DND-41 (cell line): ENCODE results near the gene H3-3A.

Experiments used
- ATAC-seq: fragments of 200-7000 bp; cut with Tn5 transposase; 3 replicates; pipeline ENCODE4 v1.9.1; 2021; ENCODE audit warnings: low read depth; ENCODE audit not compliant: insufficient read depth
- DNase-seq: peaks from one replicate; pipeline ENCODE4 v3.0.0-alpha.2; 2020
- H2AFZ ChIP-seq: 2 replicates; pipeline ENCODE4 v1.6.0; 2012; ENCODE audit warnings: low read depth, low read length
- H3K27ac ChIP-seq: 2 replicates; pipeline ENCODE4 v1.5.1; 2012; ENCODE audit warnings: low read length, inconsistent platforms
- H3K27me3 ChIP-seq: fragments of 200-600 bp; sonication (generic); 2 replicates; pipeline ENCODE4 v1.6.0; 2012; ENCODE audit warnings: low read length, mild to moderate bottlenecking, inconsistent platforms; ENCODE audit not compliant: insufficient read depth, poor library complexity
- H3K36me3 ChIP-seq: 2 replicates; pipeline ENCODE4 v1.5.1; 2012; ENCODE audit warnings: low read length, inconsistent platforms; ENCODE audit not compliant: insufficient read depth
- H3K4me1 ChIP-seq: 2 replicates; pipeline ENCODE4 v1.5.1; 2012; ENCODE audit warnings: mild to moderate bottlenecking, low read length; ENCODE audit not compliant: insufficient read depth
- H3K4me2 ChIP-seq: 2 replicates; pipeline ENCODE4 v1.6.0; 2012; ENCODE audit warnings: mild to moderate bottlenecking, moderate library complexity, low read length, inconsistent platforms; ENCODE audit not compliant: insufficient read depth
- H3K4me3 ChIP-seq, 2 experiments: fragments of 200-600 bp in 1 of 2; shearing (Covaris generic) in 1 of 2; 2 replicates each; pipeline ENCODE4 v1.5.1; 2012 to 2016; ENCODE audit warnings: inconsistent platforms in 2 of 2, low read length in 2 of 2, mild to moderate bottlenecking in 2 of 2, low read depth in 1 of 2, moderate library complexity in 1 of 2
- H3K79me2 ChIP-seq: 2 replicates; pipeline ENCODE4 v1.6.0; 2012; ENCODE audit warnings: low read length, inconsistent platforms; ENCODE audit not compliant: insufficient read depth
- H3K9ac ChIP-seq: 2 replicates; pipeline ENCODE4 v1.6.0; 2012; ENCODE audit warnings: low read depth, mild to moderate bottlenecking, inconsistent platforms, low read length, moderate library complexity
- H3K9me3 ChIP-seq: 2 replicates; pipeline ENCODE4 v1.5.1; 2012; ENCODE audit warnings: low read length, moderate library complexity, mild to moderate bottlenecking, inconsistent platforms; ENCODE audit not compliant: insufficient read depth, severe bottlenecking
- H4K20me1 ChIP-seq: 2 replicates; pipeline ENCODE4 v1.6.0; 2012; ENCODE audit warnings: low read length; ENCODE audit not compliant: insufficient read depth
- EZH2 ChIP-seq: IDR thresholded peaks from 3 replicates; pipeline ENCODE4 v1.6.1; 2012; ENCODE audit warnings: borderline replicate concordance, low read depth, mild to moderate bottlenecking, moderate library complexity, low read length, inconsistent platforms; ENCODE audit not compliant: severe bottlenecking
- TF ChIP-seq, protein P1 (sequence below): IDR thresholded peaks from 2 replicates; pipeline ENCODE4 v1.5.1; 2012; ENCODE audit warnings: borderline replicate concordance, low read length, moderate library complexity, mild to moderate bottlenecking; ENCODE audit not compliant: poor library complexity, severe bottlenecking; ENCODE audit errors: extremely low read depth

Gene H3-3A

DNA sequence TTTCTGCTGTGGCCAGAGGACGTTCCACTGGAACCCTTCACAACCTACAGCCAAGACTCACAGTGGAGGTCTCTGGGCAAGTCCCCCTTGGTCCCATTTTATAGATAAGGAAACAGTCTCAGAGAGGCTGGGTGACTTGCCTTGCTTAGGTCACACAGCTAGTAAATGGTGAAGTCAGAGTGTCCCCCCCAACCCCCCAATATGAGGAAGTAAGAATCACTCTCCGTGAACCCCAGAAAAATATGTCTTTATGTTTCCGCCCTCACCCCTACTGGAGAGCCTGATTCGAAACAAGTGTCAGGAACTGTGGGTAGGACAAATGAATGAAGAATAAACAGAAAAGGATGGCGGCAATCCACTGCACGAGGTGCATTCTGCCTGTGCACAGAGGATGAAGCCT is 56.7 kb downstream of the H3-3A start:
- H3K9me3 ChIP-seq: no peaks in the 10 kb centered on the region
- H3K4me3 ChIP-seq: no peak overlapping the region
- H3K27ac ChIP-seq: no peak overlapping the region
- H2AFZ ChIP-seq: no peak overlapping the region
- H3K27me3 ChIP-seq: peaks cover 18% of the 10 kb centered on the region
- H4K20me1 ChIP-seq: 0 out of 2 replicates have a peak, but pooled peaks cover 3% of the 10 kb centered on the region
- TF ChIP-seq EZH2: no peak
- TF ChIP-seq, protein P1, sequence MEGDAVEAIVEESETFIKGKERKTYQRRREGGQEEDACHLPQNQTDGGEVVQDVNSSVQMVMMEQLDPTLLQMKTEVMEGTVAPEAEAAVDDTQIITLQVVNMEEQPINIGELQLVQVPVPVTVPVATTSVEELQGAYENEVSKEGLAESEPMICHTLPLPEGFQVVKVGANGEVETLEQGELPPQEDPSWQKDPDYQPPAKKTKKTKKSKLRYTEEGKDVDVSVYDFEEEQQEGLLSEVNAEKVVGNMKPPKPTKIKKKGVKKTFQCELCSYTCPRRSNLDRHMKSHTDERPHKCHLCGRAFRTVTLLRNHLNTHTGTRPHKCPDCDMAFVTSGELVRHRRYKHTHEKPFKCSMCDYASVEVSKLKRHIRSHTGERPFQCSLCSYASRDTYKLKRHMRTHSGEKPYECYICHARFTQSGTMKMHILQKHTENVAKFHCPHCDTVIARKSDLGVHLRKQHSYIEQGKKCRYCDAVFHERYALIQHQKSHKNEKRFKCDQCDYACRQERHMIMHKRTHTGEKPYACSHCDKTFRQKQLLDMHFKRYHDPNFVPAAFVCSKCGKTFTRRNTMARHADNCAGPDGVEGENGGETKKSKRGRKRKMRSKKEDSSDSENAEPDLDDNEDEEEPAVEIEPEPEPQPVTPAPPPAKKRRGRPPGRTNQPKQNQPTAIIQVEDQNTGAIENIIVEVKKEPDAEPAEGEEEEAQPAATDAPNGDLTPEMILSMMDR: no peak
- no peaks in the 10 kb centered on the region for H3K36me3 ChIP-seq
- no peak overlapping the region for H3K9ac ChIP-seq
- no peak overlapping the region for H3K4me2 ChIP-seq
- H3K79me2 ChIP-seq: no peaks in the 10 kb centered on the region
- H3K4me1 ChIP-seq: peaks cover 35% of the 10 kb centered on the region
- ATAC-seq: no peak
- no peak for DNase-seq

DNA sequence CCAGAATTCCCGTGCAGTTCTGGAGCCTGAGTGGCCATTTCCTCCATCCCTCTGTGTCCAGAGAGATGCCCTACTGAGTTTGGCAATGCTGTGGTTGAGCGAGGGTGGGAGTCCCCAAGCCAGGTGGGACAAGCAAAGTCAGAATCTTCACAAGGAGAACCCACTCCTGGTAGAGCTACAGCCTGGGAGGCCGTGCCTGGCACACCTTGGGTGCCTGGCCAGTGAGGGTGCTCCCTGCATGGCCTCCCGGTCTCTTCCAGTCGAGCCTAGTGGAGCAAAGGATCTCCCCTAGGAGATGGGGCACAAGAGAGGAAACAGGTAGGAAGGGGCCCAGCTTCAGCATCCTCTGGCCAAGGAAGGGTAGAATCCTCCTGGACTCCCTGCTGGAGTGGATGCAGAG is 57.9 kb downstream of the H3-3A start:
- no peak for ATAC-seq
- H3K4me3 ChIP-seq: peak overlapping the region in 1 of 2 experiments; percentile 60; a peak in 2 of 4 replicates
- peak overlapping the region; percentile 89 for H2AFZ ChIP-seq
- H3K27me3 ChIP-seq: peaks cover 19% of the 10 kb centered on the region
- H3K27ac ChIP-seq: no peak overlapping the region
- H3K36me3 ChIP-seq: no peaks in the 10 kb centered on the region
- peaks cover 40% of the 10 kb centered on the region for H3K4me1 ChIP-seq
- H3K9me3 ChIP-seq: no peaks in the 10 kb centered on the region
- peaks cover 4% of the 10 kb centered on the region for H4K20me1 ChIP-seq
- H3K79me2 ChIP-seq: no peaks in the 10 kb centered on the region
- H3K4me2 ChIP-seq: peak overlapping the region; percentile 99
- H3K9ac ChIP-seq: peak overlapping the region; percentile 65
- DNase-seq: no peak
- TF ChIP-seq EZH2: no peak
- TF ChIP-seq, protein P1: no peak

DNA sequence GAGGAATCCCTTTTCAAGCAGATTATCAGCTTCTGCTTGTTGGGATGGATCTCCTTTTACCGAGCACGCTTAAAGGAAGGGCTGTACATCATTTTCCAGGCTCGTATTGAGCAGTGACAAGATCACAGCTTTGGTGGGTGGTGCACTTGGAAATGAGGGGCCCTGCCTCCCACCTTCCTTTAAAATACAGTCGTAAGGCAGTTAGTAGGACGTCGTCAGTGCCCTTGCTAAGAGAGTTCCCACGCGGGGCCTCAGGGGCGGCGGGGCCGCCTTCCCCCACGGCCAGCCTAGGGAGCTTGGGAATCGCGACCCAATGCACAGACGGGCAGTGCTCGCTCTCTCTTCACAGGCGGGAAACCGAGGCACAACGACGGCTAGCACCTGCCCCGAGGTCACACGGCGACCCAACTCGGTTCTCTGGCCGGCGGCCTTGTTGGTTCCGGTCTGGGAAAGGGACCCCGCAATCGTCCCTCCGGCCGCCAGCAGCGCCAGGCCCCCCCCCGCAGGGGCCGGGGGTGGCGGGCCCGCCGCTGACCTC is 58.6 kb downstream of the H3-3A start:
- H3K9ac ChIP-seq: peak overlapping the region; percentile 65
- peak overlapping the region; percentile 99 for H3K4me2 ChIP-seq
- peaks cover 19% of the 10 kb centered on the region for H3K27me3 ChIP-seq
- H3K9me3 ChIP-seq: no peaks in the 10 kb centered on the region
- TF ChIP-seq, protein P1: no peak
- TF ChIP-seq EZH2: no peak
- H3K79me2 ChIP-seq: no peaks in the 10 kb centered on the region
- no peaks in the 10 kb centered on the region for H3K36me3 ChIP-seq
- peak overlapping the region; percentile 61 for H3K27ac ChIP-seq
- ATAC-seq (no peak), DNase-seq (peak; percentile 31)
- H4K20me1 ChIP-seq: peaks cover 7% of the 10 kb centered on the region
- peak overlapping the region; percentile 89 for H2AFZ ChIP-seq
- H3K4me3 ChIP-seq: peak overlapping the region; percentile 13 to 60; a peak in 3 of 4 replicates
- peaks cover 42% of the 10 kb centered on the region for H3K4me1 ChIP-seq
